GM12875 (cell line): ENCODE measurements around the gene TOE1.

ENCODE experiments used
- H3K4me3 ChIP-seq: one replicate; pipeline ENCODE4 v1.5.1; 2011; ENCODE audit warnings: low read depth, low read length, control low read depth
- TF ChIP-seq, protein P1 (sequence below): IDR thresholded peaks from 2 replicates; pipeline ENCODE4 v1.5.1; 2011; ENCODE audit warnings: low read depth, mild to moderate bottlenecking, control low read depth, inconsistent platforms, low read length, moderate library complexity, borderline replicate concordance; ENCODE audit not compliant: insufficient read depth

Gene TOE1

DNA sequence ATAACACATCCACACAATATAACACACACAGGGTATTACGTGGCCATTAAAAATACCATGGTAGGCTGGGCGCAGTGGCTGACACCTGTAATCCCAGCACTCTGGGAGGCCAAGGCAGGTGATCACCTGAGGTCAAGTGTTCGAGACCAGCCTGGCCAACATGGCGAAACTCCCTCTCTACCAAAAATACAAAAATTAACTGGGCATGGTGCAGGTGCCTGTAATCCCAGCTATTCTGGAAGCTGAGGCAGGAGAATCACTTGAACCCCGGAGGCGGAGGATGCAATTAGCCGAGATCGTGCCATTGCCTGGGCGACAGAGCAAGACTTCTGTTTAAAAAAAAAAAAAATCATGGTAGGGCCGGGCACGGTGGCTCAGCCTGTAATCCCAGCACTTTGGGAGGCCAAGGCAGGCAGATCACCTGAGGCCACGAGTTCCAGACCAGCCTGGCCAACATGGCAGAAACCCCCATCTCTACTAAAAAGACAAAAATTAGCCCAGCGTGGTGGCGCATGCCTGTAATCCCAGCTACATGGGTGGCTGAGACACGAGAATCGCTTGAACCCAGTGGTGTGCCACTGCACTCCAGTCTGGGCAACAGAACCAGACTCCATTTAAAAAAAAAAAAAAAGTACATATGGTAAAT, 37.3 kb upstream of the TOE1 start:
- TF ChIP-seq, protein P1, sequence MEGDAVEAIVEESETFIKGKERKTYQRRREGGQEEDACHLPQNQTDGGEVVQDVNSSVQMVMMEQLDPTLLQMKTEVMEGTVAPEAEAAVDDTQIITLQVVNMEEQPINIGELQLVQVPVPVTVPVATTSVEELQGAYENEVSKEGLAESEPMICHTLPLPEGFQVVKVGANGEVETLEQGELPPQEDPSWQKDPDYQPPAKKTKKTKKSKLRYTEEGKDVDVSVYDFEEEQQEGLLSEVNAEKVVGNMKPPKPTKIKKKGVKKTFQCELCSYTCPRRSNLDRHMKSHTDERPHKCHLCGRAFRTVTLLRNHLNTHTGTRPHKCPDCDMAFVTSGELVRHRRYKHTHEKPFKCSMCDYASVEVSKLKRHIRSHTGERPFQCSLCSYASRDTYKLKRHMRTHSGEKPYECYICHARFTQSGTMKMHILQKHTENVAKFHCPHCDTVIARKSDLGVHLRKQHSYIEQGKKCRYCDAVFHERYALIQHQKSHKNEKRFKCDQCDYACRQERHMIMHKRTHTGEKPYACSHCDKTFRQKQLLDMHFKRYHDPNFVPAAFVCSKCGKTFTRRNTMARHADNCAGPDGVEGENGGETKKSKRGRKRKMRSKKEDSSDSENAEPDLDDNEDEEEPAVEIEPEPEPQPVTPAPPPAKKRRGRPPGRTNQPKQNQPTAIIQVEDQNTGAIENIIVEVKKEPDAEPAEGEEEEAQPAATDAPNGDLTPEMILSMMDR: no peak
- peak overlapping the region; percentile 38 for H3K4me3 ChIP-seq

DNA sequence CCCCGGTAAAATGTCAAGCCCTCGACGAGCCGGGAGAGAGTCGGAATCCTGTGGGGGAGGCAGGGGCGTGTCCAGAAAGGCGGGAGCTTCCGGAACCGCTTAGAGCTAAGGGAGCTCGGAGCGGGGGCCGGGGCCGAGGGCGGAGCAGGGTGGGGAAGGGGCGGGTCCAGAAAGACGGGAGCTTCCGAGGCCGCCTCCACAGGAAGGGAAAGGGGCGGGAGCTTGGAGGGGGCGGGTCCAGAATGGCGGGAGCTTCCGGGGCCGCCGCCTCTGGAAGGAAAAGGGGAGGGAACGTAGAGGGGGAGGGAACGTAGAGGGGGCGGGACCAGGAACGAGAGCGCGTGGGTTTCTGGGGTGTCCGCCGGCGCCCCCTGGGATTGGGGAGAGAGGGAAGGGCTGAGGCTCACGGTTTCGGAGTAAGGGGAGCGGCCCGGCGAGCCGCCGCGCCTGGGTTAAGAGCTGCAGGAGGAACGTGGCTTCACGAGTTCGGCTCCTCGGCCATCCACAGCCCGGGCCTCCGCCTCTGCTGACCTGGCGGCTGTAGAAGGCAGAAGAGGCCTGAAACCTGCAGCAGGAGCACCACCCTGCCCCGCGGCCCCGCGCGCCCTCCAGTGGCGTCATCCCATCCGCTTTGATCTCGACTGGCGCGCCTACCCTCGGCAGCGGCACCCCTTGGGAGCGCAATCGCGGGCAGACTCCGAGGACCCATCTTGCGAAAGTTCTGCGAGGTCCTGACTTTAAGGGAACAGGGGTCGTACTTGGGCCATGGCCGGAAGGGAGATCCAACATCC, 36.3 kb upstream of the TOE1 start:
- peak overlapping the region; percentile 94 for H3K4me3 ChIP-seq
- TF ChIP-seq, protein P1: peak; percentile 77

DNA sequence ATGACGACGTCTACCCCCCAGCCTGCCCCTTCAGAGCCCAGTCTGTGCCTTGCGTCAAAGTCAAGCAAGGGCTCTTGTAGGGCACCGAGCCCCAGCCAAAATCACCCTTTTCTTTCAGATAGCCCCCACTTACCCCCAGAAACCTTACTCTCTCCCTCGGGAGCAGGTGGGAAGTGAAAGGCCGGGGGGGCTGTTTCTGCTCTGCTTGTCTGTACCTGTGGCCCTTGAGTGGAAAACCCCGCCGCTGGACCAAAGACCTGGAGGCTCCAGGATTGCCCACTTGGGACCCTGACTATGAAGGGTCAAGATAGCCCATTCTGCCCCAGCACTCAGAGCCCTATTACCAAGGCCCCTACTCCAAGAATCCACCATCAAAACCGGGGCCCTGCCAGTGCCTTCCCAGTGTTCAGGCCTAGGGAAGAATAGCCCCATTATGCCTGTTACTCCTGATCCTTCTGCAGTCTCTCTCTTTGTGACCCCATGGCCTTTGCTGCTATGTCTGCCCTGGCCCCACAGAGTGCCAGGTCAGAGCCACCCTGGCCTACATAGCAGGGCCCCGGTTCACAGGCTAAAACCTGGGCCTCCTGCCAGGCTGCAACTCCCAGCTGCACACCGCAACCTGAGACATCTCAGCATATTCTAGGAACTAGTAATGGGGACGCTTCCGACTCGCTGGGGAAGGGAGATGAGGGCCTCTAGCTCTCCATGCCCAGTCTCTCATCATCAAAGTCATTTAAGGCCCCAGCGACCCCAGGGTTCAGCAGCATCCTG, 35.5 kb upstream of the TOE1 start:
- H3K4me3 ChIP-seq: peak overlapping the region; percentile 94
- TF ChIP-seq, protein P1: no peak

DNA sequence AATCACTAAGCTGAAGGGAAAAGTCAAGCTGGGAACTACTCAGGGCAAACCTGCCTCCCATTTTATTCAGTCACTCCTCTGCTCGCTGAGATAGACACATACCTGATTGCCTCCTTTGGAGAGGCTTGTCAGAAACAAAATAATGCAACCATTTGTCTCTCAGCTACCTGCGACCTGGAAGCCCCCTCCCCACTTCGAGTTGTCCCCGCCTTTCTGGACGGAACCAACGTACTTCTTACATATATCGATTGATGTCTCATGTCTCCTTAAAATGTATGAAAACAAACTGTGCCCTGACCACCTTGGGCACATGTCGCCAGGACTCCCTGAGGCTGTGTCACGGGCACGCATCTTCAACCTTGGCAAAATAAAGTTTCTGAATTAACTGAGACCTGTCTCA, 34.7 kb upstream of the TOE1 start:
- no peak overlapping the region for H3K4me3 ChIP-seq
- TF ChIP-seq, protein P1: no peak

DNA sequence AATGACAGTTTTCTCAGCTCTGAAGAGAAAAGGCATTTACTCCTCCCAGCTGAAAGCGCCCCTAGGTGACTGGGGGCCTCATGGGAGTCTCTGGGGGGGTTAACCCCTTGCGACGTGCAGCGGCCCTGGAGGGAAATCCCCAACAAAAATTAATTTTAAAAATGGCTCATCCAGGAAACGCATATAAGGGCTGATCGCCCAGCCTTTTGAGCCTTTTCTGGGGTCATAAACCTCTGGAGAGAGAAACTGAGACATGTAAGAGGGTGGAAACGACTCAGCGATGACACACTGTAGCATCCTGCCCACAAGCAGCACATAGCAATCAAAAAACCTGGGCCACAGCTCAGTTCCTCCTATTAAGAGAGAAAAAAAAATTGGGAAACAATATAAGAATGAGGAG, 33.7 kb upstream of the TOE1 start:
- TF ChIP-seq, protein P1: no peak
- peak overlapping the region; percentile 10 for H3K4me3 ChIP-seq

DNA sequence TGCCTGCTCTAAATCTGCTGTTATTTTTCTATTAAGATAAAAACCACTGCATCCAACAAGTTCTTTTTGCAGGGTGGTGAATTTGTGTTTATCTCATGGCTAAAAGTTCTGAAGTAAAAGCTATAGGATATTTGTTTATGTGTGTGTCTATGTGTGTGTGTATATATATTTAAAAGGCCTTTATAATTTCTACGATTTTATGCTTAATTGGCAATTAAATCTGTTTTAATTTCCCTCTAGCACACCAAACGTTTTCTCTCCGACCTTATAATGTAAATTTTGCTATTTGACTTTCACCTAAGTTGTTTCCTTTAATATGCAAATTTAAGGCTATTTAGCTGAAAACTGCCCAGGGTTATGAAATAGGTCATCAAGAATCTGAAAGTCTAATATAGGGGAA, 33.1 kb upstream of the TOE1 start:
- TF ChIP-seq, protein P1: no peak
- no peak overlapping the region for H3K4me3 ChIP-seq

DNA sequence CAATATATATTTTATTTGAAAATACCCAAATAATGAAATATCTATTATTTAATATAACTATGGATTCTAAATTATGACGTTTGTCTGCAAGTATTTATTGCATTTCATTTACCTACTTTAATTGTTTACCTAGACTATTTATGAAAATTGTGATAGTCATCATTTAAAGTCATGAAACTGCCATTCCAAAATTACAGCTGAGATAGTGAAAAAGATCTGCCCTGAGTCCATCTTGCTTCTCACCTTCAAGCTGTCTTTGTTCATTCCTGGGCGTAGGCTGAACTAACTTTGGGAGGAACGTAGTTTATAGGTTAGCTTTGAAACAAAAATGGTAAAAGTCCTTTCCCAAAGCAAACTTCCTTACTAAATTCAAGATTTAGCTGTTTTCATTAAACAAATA, 25.7 kb upstream of the TOE1 start:
- TF ChIP-seq, protein P1: no peak
- no peak overlapping the region for H3K4me3 ChIP-seq
